GM18517 (cell line): ENCODE results near the gene NKAIN4.
"Not testable (repeated sequence)": the region's sequence is repeated elsewhere in the genome, so short reads cannot be mapped to it uniquely, and the experiment has no call there.

Source experiments
- ATAC-seq: cut with Tn5 transposase; IDR thresholded peaks from one replicate; pipeline ENCODE4 v1.9.1; 2021; ENCODE audit warnings: mild to moderate bottlenecking, moderate library complexity; ENCODE audit not compliant: unreplicated experiment

NKAIN4 gene

GRCh38 chr20:63238514-63239125 is 15.6 kb downstream of the NKAIN4 start:
- ATAC-seq: no peak

- ATAC-seq: no peak
Observed at GRCh38 chr20:63238031-63238430, 16.2 kb downstream of the NKAIN4 start.

GRCh38 chr20:63236116-63236837 is 18.0 kb downstream of the NKAIN4 start:
- ATAC-seq: no peak

GRCh38 chr20:63235399-63235983 is 18.8 kb downstream of the NKAIN4 start, which contains the start of gene BIRC7:
Gene BIRC7, plus strand, starts transcription at chr20:63235905. Its CDS starts 192 bp downstream, at chr20:63236097.
- no peak for ATAC-seq

GRCh38 chr20:63234693-63235398 is 19.4 kb downstream of the NKAIN4 start:
- no peak for ATAC-seq

GRCh38 chr20:63233924-63234323 is 20.3 kb downstream of the NKAIN4 start:
- no peak for ATAC-seq

- ATAC-seq: no peak
Observed at GRCh38 chr20:63233061-63233344, 21.3 kb downstream of the NKAIN4 start.

- no peak for ATAC-seq
Observed at GRCh38 chr20:63232235-63233060, 21.8 kb downstream of the NKAIN4 start.

- ATAC-seq: no peak
Observed at GRCh38 chr20:63230800-63231268, 23.4 kb downstream of the NKAIN4 start.

- ATAC-seq: no peak
Observed at GRCh38 chr20:63228806-63229205, 25.5 kb downstream of the NKAIN4 start.

GRCh38 chr20:63227260-63227659 is 27.0 kb downstream of the NKAIN4 start:
- no peak for ATAC-seq

- no peak for ATAC-seq
Observed at GRCh38 chr20:63226042-63226943, 28.0 kb downstream of the NKAIN4 start.

GRCh38 chr20:63225082-63225454 is 29.2 kb downstream of the NKAIN4 start:
- ATAC-seq: no peak

GRCh38 chr20:63224412-63225081 is 29.7 kb downstream of the NKAIN4 start:
- no peak for ATAC-seq

- no peak for ATAC-seq
Observed at GRCh38 chr20:63223826-63224207, 30.4 kb downstream of the NKAIN4 start.

- ATAC-seq: no peak
Observed at GRCh38 chr20:63223121-63223825, 31.0 kb downstream of the NKAIN4 start.

GRCh38 chr20:63222541-63222940 is 31.7 kb downstream of the NKAIN4 start:
- ATAC-seq: no peak

GRCh38 chr20:63221400-63222053 is 32.7 kb downstream of the NKAIN4 start:
- ATAC-seq: not testable (repeated sequence)
